Type B pancreatic cell (in vitro differentiated cells): ENCODE measurements around the gene TUBB4B. TPM values are rescaled to one million over a fixed set of nuclear protein-coding genes. Genes with fewer than 3 reads are reported as not detected.

Source experiments
- DNase-seq: peaks from one replicate; pipeline ENCODE4 v3.0.0; 2021; ENCODE audit warnings: mixed read lengths; ENCODE audit not compliant: unreplicated experiment; ENCODE audit errors: extremely low spot score
- H3K27ac Mint-ChIP-seq: 2 replicates; pipeline ENCODE4 v1.8.0; 2021; ENCODE audit warnings: mild to moderate bottlenecking, mixed read lengths
- H3K27me3 Mint-ChIP-seq: 2 replicates; pipeline ENCODE4 v1.8.0; 2021; ENCODE audit warnings: mixed read lengths
- H3K36me3 Mint-ChIP-seq: 2 replicates; pipeline ENCODE4 v1.8.0; 2021; ENCODE audit warnings: mixed read lengths
- H3K4me1 Mint-ChIP-seq: one replicate; pipeline ENCODE4 v1.8.0; 2021; ENCODE audit warnings: mixed read lengths; ENCODE audit not compliant: unreplicated experiment
- H3K4me3 Mint-ChIP-seq: 2 replicates; pipeline ENCODE4 v1.8.0; 2021; ENCODE audit warnings: mild to moderate bottlenecking, mixed read lengths
- H3K9me3 Mint-ChIP-seq: 2 replicates; pipeline ENCODE4 v1.8.0; 2021; ENCODE audit warnings: mixed read lengths
- CTCF ChIP-seq: fragments of 200-600 bp; sonication (generic); conservative IDR thresholded peaks from 2 replicates; pipeline ENCODE4 v1.5.0; 2021; ENCODE audit warnings: antibody characterized with exemption, mild to moderate bottlenecking
- total RNA-seq: library from RNA; stranded (reverse); gene quantifications from 2 replicates; pipeline ENCODE4 v1.2.1, GENCODE V29; 2021; ENCODE audit warnings: low replicate concordance

TUBB4B gene
- total RNA-seq, 1 donor from 2014 or later, result 326 TPM

GRCh38 chr9:137245450-137246421 lies 4.6 kb downstream of the TUBB4B start:
- no peak for TF ChIP-seq CTCF
- H3K4me3 Mint-ChIP-seq, result peak overlapping the region; percentile 34
- H3K27me3 Mint-ChIP-seq, result peaks cover 4% of the 10 kb centered on the region
- H3K36me3 Mint-ChIP-seq, result peaks cover 17% of the 10 kb centered on the region
- H3K9me3 Mint-ChIP-seq, result no peaks in the 10 kb centered on the region
- DNase-seq, result no peak
- peaks cover 26% of the 10 kb centered on the region for H3K4me1 Mint-ChIP-seq
- H3K27ac Mint-ChIP-seq, result no peak overlapping the region

GRCh38 chr9:137247135-137247915 lies 6.2 kb downstream of the TUBB4B start:
- no peaks in the 10 kb centered on the region for H3K27me3 Mint-ChIP-seq
- TF ChIP-seq CTCF, result no peak
- peaks cover 20% of the 10 kb centered on the region for H3K4me1 Mint-ChIP-seq
- no peak overlapping the region for H3K27ac Mint-ChIP-seq
- peaks cover 11% of the 10 kb centered on the region for H3K36me3 Mint-ChIP-seq
- no peaks in the 10 kb centered on the region for H3K9me3 Mint-ChIP-seq
- H3K4me3 Mint-ChIP-seq, result no peak overlapping the region
- no peak for DNase-seq

GRCh38 chr9:137247916-137248175 lies 6.8 kb downstream of the TUBB4B start:
- Mint-ChIP-seq H3K9me3 (no peaks in the 10 kb centered on the region), H3K4me3 (no peak overlapping the region), H3K4me1 (peaks cover 15% of the 10 kb centered on the region), H3K36me3 (peaks cover 5% of the 10 kb centered on the region), H3K27ac (no peak overlapping the region), H3K27me3 (no peaks in the 10 kb centered on the region)
- no peak for TF ChIP-seq CTCF
- DNase-seq, result no peak

GRCh38 chr9:137250329-137251193 lies 9.5 kb downstream of the TUBB4B start:
- Mint-ChIP-seq H3K9me3 (no peaks in the 10 kb centered on the region), H3K27me3 (no peaks in the 10 kb centered on the region), H3K4me1 (peaks cover 9% of the 10 kb centered on the region), H3K4me3 (no peak overlapping the region), H3K36me3 (no peaks in the 10 kb centered on the region), H3K27ac (no peak overlapping the region)
- no peak for TF ChIP-seq CTCF
- DNase-seq, result no peak

- Mint-ChIP-seq H3K4me3 (peak within 1 kb of the TSS; percentile 60), H3K9me3 (no peaks in the 10 kb centered on the region), H3K27ac (no peak within 1 kb of the TSS), H3K27me3 (no peaks in the 10 kb centered on the region), H3K36me3 (no peaks in the 10 kb centered on the region), H3K4me1 (peaks cover 9% of the 10 kb centered on the region)
- DNase-seq, result no peak
- TF ChIP-seq CTCF, result no peak
These were observed 10.0 kb downstream of the TUBB4B start, which contains the start of gene STPG3 for GRCh38 chr9:137251194-137251461. Gene STPG3, plus strand, starts transcription at chr9:137251286. Its CDS starts 1 bp downstream, at chr9:137251287.
